Endometrium (tissue), 2 donors: Measurements from ENCODE around the gene MZF1.
A peak's percentile ranks its signal among the peaks of the same experiment; 100 is the strongest.
"Not testable (repeated sequence)": the region's sequence is repeated elsewhere in the genome, so short reads cannot be mapped to it uniquely, and the experiment has no call there.

Experiments
- FAIRE-seq: peaks from 2 replicates; lab custom pipeline; 2012; peaks lifted over from hg19 to GRCh38; lab: Jason Lieb, UNC
- donor health status: control.
- donor health status: control.

The MZF1 gene

GRCh38 chr19:58555369-58555885 is 17.7 kb downstream of the MZF1 start:
- no peak for FAIRE-seq

DNA sequence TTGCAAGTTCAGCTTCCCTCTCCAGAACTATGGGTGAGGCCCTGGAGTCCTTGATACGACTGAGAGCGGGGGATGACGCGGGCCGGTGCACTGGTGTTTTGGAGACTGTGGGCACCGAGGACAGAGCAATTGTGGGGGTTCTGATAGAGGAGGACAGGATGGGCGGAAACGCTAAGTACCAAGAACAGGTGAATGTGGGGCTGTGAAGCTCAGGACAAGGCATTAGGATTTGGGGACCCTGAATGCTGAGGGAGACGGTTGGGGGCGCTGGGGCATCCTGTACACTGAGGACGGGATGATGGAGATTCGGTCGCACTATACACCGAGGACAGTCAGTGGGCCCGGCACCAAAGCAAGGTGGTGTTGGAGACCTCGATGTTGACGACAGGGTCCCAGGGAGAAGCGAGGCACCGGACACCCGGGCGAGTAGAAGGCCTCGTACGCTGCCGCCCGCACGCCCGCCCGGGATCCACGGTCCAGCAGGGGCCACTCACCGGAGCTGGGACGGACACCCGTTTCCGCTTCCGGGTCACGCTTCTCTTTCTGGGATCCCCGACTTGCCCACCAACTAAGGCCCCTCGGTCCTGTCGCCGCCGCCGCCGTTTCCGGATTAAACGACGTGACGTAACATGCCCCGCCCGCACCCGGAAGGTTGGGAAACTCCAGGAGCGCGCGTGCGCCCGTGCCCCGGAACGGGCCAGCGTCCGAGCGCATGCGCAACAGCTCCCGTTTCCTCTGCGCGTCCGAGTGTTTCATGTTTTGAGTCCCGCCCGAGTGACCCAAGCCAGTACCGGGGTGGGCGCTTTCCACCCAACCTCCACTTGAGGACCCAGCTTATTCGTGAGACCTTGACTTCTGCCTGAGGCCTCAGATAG is 18.4 kb downstream of the MZF1 start, which contains the start of gene CHMP2A:
Gene CHMP2A (minus strand): TSS at position 612 of the 875 bp plus-strand sequence. CDS start 893 bp downstream, outside the sequence.
- FAIRE-seq = peak; percentile 69

- FAIRE-seq = no peak
These were observed 19.2 kb downstream of the MZF1 start for GRCh38 chr19:58553799-58554493.

DNA sequence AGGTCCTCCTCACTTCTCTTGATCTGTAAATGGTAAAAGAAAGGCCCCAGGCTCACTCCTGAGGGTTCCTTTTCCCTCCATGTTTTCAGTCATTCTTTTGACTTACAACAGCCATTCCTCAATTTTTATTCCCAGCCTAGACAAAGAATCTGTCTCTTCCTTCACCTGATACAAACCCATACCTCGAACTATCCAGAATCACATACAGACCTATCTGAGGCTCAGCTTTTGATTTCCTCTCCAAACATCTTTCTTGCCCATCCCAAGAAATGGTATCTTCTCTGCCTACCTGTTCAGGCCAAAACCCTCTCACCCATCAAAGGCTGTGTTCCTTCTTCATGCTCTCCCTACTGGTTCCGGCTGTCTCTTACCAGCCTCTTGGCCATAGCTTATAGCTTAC is 20.5 kb downstream of the MZF1 start:
- no peak for FAIRE-seq

- no peak for FAIRE-seq
These were observed 21.3 kb downstream of the MZF1 start for GRCh38 chr19:58551577-58552471.

- FAIRE-seq = no peak
These were observed 22.0 kb downstream of the MZF1 start for GRCh38 chr19:58551123-58551497.

GRCh38 chr19:58550362-58551122 is 22.6 kb downstream of the MZF1 start:
- FAIRE-seq = no peak

DNA sequence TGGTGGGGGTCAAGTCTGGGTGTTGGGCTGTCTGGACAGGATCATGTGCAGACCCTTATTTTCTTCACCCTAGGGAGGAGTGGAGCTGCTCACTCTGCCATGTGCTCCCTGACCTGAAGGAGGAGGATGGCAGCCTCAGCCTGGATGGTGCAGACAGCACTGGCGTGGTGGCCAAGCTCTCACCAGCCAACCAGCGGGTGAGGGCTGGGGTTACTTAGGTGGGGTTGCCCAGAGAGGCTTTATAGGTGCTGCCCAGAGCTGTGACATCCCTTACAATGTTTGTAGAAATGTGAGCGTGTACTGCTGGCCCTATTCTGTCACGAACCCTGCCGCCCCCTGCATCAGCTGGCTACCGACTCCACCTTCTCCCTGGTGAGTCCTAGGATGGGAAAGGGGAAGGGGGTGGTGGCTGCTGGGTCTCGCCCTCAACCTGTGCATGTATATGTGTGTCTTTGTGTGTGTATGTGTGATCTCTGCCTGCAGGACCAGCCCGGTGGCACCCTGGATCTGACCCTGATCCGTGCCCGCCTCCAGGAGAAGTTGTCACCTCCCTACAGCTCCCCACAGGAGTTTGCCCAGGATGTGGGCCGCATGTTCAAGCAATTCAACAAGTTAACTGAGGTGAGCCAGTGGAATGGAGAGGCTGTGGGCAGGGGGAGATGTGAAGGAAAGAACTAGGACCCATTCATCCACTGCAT is 23.3 kb downstream of the MZF1 start:
- FAIRE-seq = no peak

- no peak for FAIRE-seq
These were observed 24.1 kb downstream of the MZF1 start for GRCh38 chr19:58548859-58549663.

DNA sequence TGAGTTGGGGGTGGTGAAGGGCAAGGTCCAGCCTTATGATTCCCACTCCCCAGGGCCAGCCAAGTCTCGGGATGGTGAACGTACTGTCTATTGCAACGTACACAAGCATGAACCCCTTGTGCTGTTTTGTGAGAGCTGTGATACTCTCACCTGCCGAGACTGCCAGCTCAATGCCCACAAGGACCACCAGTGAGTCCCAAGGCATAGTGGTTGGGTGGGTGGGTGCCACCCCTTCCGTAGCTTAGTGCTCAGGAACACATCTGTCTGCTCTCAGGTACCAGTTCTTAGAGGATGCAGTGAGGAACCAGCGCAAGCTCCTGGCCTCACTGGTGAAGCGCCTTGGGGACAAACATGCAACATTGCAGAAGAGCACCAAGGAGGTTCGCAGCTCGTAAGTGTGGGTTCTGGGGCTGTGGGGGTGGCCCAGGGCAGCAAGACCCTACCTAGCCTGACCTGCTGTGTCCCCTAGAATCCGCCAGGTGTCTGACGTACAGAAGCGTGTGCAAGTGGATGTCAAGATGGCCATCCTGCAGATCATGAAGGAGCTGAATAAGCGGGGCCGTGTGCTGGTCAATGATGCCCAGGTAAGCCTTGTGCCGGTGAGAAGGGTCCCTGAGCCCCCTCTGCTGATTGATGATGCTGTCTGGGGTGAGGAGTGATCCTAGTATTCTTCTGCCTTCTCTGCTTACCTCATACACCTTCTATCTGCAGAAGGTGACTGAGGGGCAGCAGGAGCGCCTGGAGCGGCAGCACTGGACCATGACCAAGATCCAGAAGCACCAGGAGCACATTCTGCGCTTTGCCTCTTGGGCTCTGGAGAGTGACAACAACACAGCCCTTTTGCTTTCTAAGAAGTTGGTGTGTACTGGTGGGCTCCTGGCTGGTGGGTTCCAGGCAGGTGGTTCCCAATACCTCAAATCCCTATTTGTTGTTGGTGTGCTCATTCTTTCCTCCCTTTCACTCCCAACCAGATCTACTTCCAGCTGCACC is 25.5 kb downstream of the MZF1 start:
- FAIRE-seq = no peak

DNA sequence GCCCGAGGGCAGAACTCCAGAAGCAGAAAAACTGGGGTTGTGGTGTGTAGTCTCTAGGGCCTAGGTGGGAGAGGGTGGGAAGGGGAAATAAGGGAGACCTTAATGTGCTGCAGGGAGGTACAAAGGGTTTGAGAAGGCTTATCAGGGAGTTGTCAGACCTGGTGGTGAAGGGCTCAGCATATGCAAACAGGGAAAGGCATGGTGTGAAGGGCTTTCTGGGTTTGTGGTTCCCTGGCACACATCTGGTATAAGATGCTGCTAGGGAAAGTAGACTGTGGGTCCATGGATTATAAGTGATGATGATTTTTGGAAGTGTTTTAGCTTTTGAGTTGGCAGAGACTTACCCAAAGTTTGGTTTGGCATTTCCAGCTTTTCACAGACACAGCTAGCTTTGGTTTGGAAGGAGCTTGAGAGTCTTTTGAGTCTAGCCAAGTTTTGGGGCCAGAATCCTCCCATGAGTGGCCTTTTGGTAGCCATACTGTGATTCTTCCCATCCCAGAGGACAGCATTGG is 27.1 kb downstream of the MZF1 start:
- no peak for FAIRE-seq

- no peak for FAIRE-seq
These were observed 27.7 kb downstream of the MZF1 start for GRCh38 chr19:58545286-58546018.

GRCh38 chr19:58544591-58545285 is 28.4 kb downstream of the MZF1 start:
- FAIRE-seq = no peak

DNA sequence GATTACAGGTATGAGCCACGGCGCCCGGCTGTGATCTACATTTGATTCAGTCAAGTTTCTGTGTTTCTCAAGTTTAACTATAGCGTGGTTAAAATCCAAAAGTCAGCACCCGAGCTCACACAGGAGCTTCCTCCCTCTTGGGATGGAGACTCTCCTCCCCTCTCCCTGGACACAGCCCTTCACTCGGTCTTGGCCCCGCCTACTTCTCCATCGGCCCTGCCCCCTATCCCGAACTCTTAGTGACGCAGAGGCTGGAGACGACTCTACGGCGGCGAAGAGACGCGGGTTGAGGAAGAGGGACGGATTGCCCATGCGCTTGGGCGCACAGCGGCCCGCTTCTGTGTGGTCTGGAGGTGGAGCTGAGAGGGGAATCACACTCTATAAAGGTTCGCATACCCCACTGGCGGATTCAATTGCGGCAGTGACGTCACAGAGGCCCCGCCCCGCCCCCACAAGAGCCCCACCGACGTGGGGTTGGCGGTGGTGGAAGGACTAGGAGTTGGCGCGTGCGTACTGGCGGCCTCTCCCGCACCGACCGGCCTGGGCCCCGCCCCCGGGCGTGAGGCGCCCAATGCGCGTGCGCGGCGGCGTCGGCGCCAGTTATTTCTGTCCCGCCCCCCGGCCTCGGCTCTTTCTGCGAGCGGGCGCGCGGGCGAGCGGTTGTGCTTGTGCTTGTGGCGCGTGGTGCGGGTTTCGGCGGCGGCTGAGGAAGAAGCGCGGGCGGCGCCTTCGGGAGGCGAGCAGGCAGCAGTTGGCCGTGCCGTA is 29.1 kb downstream of the MZF1 start, which contains the start of gene TRIM28:
Gene TRIM28 (plus strand): TSS at position 239 of the 765 bp plus-strand sequence. CDS start 694 bp downstream, outside the sequence.
- FAIRE-seq = peak; percentile 94

DNA sequence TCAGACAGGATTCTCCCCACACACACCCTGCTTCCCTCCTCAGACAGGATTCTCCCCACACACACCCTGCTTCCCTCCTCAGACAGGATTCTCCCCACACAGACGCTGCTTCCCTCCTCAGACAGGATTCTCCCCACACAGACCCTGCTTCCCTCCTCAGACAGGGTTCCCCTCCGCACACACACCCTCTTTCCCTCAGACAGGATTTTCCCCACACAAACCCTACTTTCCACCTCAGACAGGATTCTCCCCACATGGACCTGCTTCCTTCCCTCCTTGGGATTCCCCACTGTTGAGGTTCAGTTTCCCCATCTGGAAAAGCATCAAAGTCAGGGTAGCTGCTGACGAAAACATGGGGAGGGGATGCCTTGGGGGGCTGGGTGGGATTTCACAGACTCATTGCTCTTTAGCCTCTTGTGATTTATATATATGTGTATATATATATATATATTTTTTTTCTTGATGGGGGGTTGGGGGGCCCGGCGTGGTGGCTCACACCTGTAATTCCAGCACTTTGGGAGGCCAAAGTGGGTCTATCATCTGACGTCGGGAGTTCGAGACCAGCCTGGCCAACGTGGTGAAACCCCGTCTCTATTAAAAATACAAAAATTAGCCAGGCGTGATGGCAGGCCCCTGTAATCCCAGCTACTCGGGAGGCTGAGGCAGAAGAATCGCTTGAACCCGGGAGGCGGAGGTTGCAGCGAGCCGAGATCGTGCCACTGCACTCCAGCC is 30.3 kb downstream of the MZF1 start:
- FAIRE-seq = not testable (repeated sequence)
